Body of pancreas (tissue), 4 donors: ENCODE results near the gene EFCAB13.

Experiments used
- POLR2A ChIP-seq, 3 donors: fragments of 450-650 bp; IDR thresholded peaks; one replicate each; pipeline ENCODE4 v1.6.1; 2016; ENCODE audit warnings: antibody characterized with exemption in 3 of 3, mild to moderate bottlenecking in 2 of 3
- TF ChIP-seq, protein P1 (sequence below), 7 experiments: fragments of 450-650 bp in 4 of 7; fragments of 200-600 bp in 3 of 7; sonication (generic) in 3 of 7; IDR thresholded peaks; one replicate each; pipeline ENCODE4 v1.5.1; 2016 to 2019; ENCODE audit warnings: antibody characterized with exemption in 7 of 7

- TF ChIP-seq POLR2A (IDR thresholded peaks at IDR 0.05), result no peak
- TF ChIP-seq, protein P1, sequence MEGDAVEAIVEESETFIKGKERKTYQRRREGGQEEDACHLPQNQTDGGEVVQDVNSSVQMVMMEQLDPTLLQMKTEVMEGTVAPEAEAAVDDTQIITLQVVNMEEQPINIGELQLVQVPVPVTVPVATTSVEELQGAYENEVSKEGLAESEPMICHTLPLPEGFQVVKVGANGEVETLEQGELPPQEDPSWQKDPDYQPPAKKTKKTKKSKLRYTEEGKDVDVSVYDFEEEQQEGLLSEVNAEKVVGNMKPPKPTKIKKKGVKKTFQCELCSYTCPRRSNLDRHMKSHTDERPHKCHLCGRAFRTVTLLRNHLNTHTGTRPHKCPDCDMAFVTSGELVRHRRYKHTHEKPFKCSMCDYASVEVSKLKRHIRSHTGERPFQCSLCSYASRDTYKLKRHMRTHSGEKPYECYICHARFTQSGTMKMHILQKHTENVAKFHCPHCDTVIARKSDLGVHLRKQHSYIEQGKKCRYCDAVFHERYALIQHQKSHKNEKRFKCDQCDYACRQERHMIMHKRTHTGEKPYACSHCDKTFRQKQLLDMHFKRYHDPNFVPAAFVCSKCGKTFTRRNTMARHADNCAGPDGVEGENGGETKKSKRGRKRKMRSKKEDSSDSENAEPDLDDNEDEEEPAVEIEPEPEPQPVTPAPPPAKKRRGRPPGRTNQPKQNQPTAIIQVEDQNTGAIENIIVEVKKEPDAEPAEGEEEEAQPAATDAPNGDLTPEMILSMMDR (IDR thresholded peaks at IDR 0.05), result no peak
These were observed 104.2 kb downstream of the EFCAB13 start for GRCh38 chr17:47427985-47428384.
